Measurements from ENCODE around the gene CLCN7. TPM values are rescaled to one million over a fixed set of nuclear protein-coding genes. Genes with fewer than 3 reads are reported as not detected.

CLCN7 gene
- total and polyA plus RNA-seq, 2 donors (not counting 3 experiments of a cell fraction or from before 2014, with no cell fraction given), result 59.8 to 94.9 TPM

DNA sequence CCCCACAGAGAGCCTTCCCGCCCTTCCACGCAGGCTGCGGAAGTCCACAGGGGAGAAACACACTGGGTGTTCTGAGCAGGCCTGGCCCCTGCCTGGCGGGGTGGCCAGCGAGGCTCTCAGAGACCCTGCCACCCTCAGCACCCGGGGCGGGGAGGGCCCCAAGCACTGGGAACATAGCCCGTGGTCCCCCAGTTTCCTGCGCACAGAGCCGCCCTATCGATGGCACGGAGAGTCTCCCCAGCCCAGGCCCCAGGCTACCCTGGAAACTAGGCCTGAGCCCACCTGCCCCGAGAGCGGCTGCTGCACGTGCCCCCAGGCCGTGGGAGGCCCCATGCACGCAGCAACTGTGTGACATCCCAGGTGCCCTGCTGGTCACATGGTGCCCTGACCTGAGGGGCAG, 20.3 kb downstream of the CLCN7 start:
- intact Hi-C loops (cut with micrococcal nuclease) (no loop called here), dilution Hi-C loops (cut with MboI; ENCODE audit: extremely low pct_ligation_motif_present, low sequenced_read_pairs) (no loop called here)
- Histone ChIP-seq H2AFZ (ENCODE audit: low read depth, low read length) (no peak overlapping the region), H3K9ac (replicated peaks; ENCODE audit: extremely low read depth, insufficient read depth, low read length) (no peak overlapping the region), H3K79me2 (ENCODE audit: control insufficient read depth, insufficient read depth, low read length) (no peaks in the 10 kb centered on the region), H3K36me3 (ENCODE audit: control insufficient read depth in 2 of 2, extremely low read depth in 1 of 2, insufficient read depth in 2 of 2, low read length in 2 of 2) (peaks cover 0 to 51% of the 10 kb centered on the region in 2 experiments), H3K4me1 (ENCODE audit: control insufficient read depth, extremely low read depth, insufficient read depth, low read length) (no peaks in the 10 kb centered on the region), H4K20me1 (replicated peaks; ENCODE audit: control insufficient read depth, extremely low read depth, insufficient read depth, low read length) (no peaks in the 10 kb centered on the region), H3K27ac (ENCODE audit: insufficient read depth, low read depth, low read length) (no peak overlapping the region), H3K27me3 (ENCODE audit: control insufficient read depth in 2 of 2, insufficient read depth in 2 of 2, low read length in 2 of 2) (no peaks in the 10 kb centered on the region), H3K4me3 (replicated peaks in 1 of 3; ENCODE audit: insufficient read depth in 1 of 3, low read depth in 1 of 3, low read length in 3 of 3) (no peak overlapping the region), H3K9me3 (replicated peaks; ENCODE audit: control insufficient read depth, insufficient read depth, low read length) (no peaks in the 10 kb centered on the region), H3K4me2 (ENCODE audit: insufficient read depth, low read length) (no peak overlapping the region), H3K9me1 (replicated peaks; ENCODE audit: control insufficient read depth, extremely low read depth, insufficient read depth, low read length) (no peaks in the 10 kb centered on the region)
- ChIA-PET CTCF (no interaction called here), POLR2A (no interaction called here)
- no peak for DNase-seq (ENCODE audit: low read depth, low spot score)
- no peak for TF ChIP-seq POLR2AphosphoS5 (IDR thresholded peaks at IDR 0.05; ENCODE audit: insufficient read depth, low read depth, low read length)
- TF ChIP-seq JUN (IDR thresholded peaks at IDR 0.05; ENCODE audit: borderline replicate concordance, insufficient read depth, insufficient read length, low read depth), result no peak
- TF ChIP-seq EZH2 (IDR thresholded peaks at IDR 0.05; ENCODE audit: borderline replicate concordance, low read depth, low read length, severe bottlenecking), result no peak
- no peak for TF ChIP-seq POLR2A (IDR thresholded peaks at IDR 0.05; ENCODE audit: low read depth, low read length)
- no peak for TF ChIP-seq FOS (IDR thresholded peaks at IDR 0.05; ENCODE audit: borderline replicate concordance, insufficient read depth, low read length)
- TF ChIP-seq, protein P1, sequence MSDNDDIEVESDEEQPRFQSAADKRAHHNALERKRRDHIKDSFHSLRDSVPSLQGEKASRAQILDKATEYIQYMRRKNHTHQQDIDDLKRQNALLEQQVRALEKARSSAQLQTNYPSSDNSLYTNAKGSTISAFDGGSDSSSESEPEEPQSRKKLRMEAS (IDR thresholded peaks at IDR 0.05; ENCODE audit: insufficient read depth, insufficient read length), result no peak
- no peak for TF ChIP-seq MYC (IDR thresholded peaks at IDR 0.05; ENCODE audit: low read depth, low read length)
- TF ChIP-seq, protein P2, sequence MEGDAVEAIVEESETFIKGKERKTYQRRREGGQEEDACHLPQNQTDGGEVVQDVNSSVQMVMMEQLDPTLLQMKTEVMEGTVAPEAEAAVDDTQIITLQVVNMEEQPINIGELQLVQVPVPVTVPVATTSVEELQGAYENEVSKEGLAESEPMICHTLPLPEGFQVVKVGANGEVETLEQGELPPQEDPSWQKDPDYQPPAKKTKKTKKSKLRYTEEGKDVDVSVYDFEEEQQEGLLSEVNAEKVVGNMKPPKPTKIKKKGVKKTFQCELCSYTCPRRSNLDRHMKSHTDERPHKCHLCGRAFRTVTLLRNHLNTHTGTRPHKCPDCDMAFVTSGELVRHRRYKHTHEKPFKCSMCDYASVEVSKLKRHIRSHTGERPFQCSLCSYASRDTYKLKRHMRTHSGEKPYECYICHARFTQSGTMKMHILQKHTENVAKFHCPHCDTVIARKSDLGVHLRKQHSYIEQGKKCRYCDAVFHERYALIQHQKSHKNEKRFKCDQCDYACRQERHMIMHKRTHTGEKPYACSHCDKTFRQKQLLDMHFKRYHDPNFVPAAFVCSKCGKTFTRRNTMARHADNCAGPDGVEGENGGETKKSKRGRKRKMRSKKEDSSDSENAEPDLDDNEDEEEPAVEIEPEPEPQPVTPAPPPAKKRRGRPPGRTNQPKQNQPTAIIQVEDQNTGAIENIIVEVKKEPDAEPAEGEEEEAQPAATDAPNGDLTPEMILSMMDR (IDR thresholded peaks at IDR 0.05; ENCODE audit: extremely low read depth in 1 of 2, insufficient read depth in 1 of 2, low read depth in 1 of 2, low read length in 2 of 2), result no peak
- no peak for TF ChIP-seq GATA2 (IDR thresholded peaks at IDR 0.05; ENCODE audit: insufficient read depth, insufficient read length, low read depth, low read length)
- no peak for FAIRE-seq
- BruUV-seq (replicated peaks), result no TSS peak
